Colon (tissue), 2 donors: Measurements from ENCODE around the gene PLEKHA3.
"Not testable (repeated sequence)": the region's sequence is repeated elsewhere in the genome, so short reads cannot be mapped to it uniquely, and the experiment has no call there.

Source experiments
- FAIRE-seq: peaks from 2 replicates; lab custom pipeline; 2012; peaks lifted over from hg19 to GRCh38; lab: Jason Lieb, UNC
- donor health status: control.
- donor health status: control.

The PLEKHA3 gene

DNA sequence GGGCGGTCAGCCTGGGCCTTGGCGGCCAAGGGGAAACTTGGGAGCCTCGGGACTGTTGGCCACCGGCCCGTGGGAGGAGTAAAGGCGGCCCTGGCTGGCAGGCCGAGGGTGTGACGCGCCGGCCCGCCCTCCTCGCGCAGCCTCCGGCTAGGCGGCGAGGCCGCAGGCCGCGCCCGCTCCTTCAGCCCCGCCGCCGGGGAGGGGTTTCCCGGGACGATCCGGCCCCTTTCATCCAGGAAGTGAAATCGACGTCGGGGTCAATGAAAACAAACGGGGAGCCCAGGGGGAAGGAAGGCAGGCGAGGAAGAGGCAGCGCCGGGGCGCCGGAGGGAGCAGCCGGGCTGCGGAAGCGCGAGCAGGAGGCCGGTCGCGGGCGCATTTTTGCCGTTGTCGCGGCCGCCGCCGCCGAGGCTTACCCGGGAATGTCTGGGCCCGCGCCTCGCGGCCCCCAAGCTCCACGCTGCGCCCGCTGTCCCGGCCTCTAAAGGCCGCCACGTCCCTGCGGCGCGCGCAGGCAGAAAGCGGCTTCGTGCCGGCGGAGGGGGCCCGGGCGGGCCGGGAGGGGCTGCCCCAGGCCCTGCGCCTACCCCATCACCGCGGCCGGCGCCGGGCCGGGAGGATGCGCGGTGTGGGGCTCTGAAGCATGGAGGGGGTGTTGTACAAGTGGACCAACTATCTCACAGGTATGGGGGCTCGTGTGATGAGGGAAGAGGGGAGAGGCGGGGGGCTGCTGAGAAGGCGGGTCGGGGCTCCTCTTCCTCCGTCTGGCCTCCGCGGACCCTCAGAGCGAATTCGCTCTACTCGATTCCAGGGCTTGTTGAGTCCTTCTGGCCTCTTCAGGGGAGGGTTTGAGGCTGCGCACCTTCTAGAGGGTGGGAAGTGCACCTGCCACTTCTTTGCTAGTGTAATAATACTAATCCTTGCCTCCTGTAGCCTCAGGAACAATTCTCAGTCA, at the start of gene PLEKHA3:
Gene PLEKHA3 (plus strand): TSS at position 231 of the 955 bp plus-strand sequence. CDS start 413 bp downstream, at position 644.
- FAIRE-seq = no peak

- no peak for FAIRE-seq
These were observed 43.6 kb upstream of the PLEKHA3 start for GRCh38 chr2:178436662-178437061.

- FAIRE-seq = no peak
These were observed 38.8 kb upstream of the PLEKHA3 start for GRCh38 chr2:178441426-178441825.

- no peak for FAIRE-seq
These were observed 31.1 kb upstream of the PLEKHA3 start for GRCh38 chr2:178448968-178449661.

DNA sequence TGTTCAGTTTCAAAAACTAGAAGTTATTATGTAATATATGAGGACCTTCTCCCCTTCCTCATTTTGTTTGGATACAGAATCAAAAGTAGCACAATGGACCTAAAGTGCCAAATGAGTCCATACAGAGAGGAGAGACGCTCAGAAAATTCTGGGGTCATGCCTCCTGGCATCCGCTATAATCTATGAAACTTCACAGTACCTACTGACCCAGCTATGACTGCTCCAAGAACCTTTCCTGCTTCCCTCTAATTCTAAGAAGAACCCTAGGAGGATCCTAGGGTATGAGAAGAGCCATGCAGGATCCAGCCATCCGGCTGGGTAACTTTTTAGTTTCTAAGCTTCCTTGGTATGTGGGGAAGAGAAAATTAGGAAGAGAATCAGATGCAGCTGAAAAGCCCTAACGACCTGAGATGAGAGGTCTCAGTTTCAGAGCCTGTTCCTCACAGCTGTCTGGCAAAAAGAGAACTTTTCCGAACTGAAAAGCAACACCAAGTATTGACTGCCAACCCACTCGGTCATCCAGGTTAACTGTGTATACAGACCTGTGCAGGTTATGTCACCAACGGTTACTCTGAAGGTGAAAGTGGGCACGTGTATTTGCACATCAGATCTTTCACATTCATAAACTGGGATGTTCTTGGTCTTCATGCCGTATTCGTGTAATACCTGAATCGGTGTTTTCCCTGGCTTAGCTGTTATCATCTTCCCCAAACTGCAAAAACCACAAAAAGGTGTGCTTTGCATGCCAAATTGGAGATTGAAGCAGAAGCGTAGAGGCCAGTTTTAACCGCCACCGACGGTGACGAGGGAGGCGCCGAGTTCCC, 30.3 kb upstream of the PLEKHA3 start:
- no peak for FAIRE-seq

GRCh38 chr2:178450524-178450773, 29.8 kb upstream of the PLEKHA3 start:
- no peak for FAIRE-seq

DNA sequence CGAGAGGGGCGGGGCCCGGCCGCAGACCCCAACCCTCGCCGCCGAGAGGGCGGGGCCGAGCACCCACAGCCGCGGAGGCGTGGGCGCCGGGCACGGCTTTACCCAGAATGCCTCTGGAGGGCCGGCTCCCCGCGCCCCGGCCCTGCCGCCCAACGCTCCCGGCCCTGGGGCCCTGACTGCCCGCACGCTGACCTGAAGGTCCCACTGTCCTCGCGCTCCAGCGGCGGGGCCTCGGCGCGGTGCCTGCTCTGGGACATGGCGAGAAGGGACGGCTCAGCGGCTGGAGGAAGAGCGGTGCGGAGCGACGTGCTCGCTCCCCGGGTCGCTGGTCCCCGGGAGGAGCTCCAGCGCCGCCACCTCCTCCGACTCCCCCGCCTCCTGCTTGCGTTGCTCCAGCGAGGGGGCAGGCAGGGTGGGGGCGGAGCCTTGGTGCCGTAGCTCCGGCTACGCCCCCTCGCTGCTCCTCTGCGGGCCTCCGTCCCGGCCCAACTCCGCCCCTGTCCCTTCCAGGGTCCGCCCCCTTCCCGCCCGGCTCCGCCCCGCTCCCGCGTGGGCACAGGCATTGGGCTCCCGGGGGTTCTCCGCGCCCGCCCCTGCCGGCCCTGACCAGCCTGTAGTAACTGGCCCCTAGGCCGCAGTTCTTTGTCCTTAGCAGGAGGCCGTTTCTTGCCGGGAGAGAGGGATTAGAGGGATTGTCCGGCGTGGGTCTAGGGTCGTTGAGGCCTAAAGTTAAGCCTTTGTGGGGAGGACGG, 29.3 kb upstream of the PLEKHA3 start, which contains the start of the genes PJVK and PRKRA:
Gene PJVK (plus strand): TSS at position 605 of the 752 bp plus-strand sequence. CDS start 2,032 bp downstream, outside the sequence.
Gene PRKRA (minus strand): TSS at position 402 of the 752 bp plus-strand sequence. CDS start 145 bp downstream, at position 257.
- FAIRE-seq = no peak

- no peak for FAIRE-seq
These were observed 27.9 kb upstream of the PLEKHA3 start for GRCh38 chr2:178452334-178452733.

- FAIRE-seq = no peak
These were observed 27.4 kb upstream of the PLEKHA3 start for GRCh38 chr2:178452870-178453269.

DNA sequence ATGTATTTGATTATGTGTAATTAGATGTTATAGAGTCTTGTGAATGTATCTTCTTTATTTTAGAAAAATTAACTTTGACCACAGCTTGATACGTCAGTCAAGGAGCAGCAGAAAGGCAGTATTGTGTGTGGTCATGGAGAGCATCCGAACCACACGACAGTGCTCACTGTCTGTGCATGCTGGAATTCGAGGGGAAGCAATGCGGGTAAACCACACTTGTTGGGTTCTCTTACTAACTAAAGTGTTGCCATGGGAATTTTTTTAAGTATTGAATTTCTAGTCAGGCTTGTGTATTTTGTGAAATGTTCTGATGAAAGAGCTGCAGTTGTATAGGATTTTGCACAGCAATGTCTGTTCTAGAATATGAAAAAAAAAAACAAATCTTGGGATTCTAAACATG, 24.3 kb upstream of the PLEKHA3 start:
- no peak for FAIRE-seq

GRCh38 chr2:178457390-178457886, 22.8 kb upstream of the PLEKHA3 start:
- FAIRE-seq = no peak

DNA sequence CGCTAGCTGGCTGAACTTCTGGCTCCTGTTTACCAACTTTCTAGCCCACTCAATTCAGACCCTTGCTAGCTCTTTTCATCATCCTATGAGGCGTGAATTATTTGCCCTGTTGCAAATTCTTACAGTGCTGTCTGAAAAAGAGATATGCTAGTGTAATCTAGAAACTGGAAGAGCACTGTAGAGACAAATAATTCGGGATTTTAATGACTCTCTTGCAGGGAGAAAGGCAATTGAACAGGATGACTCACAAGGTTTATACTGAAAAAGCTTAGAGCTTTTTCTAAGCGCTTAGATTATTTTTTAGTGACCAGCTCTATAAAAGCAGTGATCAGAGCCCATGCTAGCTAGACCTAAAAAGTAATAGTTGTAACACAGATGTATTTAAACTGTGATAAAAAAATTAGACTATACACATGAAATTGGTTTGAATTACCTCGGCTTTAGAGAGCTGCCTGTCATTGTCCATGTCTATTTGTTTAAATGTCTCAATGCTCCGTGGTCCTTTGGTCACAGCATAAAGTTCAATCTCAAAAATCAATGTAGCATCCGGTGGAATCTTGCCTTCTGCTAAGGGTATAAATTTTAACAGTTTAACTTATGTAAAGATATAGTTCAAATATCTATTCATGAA, 10.9 kb upstream of the PLEKHA3 start:
- FAIRE-seq = no peak

DNA sequence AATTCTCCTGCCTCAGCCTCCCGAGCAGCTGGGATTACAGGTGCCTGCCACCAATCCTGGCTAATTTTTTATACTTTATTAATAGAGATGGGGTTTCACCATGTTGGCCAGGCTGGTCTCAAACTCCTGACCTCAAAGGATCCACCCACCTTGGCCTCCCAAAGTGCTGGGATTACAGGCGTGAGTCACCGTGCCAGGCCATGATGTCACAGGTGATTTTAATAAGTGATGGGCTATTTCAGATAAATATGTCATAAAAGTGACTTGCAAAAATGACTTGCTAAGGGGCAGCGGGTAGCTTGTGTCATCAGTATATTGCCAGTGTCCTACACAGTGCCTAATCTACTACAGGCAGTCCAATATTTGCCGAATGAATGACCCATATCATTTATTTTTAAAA, 8.9 kb upstream of the PLEKHA3 start:
- not testable (repeated sequence) for FAIRE-seq

- FAIRE-seq = no peak
These were observed 6.9 kb upstream of the PLEKHA3 start for GRCh38 chr2:178473373-178473772.

- no peak for FAIRE-seq
These were observed 6.3 kb upstream of the PLEKHA3 start for GRCh38 chr2:178473931-178474330.

GRCh38 chr2:178474560-178474959, 5.7 kb upstream of the PLEKHA3 start:
- no peak for FAIRE-seq

DNA sequence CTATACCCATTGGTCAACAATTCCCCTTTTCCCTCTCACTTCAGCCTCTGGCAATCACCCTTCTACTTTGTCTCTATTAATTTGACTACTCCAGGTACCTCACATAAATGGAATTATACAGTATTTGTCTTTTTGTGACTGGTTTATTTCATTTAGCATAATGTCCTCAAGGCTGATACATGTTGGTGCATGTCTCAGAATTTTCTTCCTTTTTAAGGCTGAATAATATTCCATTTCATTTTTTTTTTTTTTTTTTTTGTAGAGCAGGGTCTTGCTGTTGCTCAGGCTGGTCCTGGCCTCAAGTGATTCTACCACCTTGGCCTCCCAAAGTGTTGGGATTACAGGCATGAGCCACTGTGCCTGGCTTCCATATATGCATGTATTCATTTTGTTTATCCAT, 3.8 kb upstream of the PLEKHA3 start:
- FAIRE-seq = no peak

DNA sequence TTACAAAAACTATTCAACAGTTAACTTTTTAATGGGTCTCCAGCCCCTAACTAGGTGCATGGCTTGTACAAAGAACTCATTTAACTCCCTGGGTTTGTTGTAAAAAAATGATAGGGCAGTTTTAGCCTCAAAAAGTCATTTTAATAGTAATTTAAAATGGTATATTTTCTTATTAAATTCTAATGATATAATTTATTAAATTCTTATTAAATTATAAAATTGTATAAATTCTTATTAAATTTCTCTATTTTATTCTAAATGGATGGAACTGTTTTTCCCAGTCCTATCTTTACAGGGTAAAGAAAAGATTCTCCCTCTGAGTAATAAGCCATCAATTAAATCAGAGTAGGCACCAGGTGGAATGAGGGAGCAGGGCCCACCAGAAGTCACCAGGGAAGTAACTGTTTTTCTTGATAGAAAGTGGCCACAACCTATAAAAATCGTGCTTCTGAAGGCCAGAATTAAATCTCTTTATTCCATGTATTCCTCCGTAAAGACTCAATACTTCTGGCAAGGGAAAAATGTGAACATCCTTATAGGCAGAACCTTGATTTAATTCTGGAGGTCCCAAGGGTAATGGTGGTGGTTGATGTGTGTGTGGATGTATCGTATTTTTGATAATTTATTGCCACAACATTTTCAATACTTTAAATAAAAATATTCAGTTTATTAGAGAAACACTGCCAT, 2.7 kb upstream of the PLEKHA3 start:
- FAIRE-seq = no peak

GRCh38 chr2:178478130-178478438, 2.2 kb upstream of the PLEKHA3 start:
- FAIRE-seq = no peak

DNA sequence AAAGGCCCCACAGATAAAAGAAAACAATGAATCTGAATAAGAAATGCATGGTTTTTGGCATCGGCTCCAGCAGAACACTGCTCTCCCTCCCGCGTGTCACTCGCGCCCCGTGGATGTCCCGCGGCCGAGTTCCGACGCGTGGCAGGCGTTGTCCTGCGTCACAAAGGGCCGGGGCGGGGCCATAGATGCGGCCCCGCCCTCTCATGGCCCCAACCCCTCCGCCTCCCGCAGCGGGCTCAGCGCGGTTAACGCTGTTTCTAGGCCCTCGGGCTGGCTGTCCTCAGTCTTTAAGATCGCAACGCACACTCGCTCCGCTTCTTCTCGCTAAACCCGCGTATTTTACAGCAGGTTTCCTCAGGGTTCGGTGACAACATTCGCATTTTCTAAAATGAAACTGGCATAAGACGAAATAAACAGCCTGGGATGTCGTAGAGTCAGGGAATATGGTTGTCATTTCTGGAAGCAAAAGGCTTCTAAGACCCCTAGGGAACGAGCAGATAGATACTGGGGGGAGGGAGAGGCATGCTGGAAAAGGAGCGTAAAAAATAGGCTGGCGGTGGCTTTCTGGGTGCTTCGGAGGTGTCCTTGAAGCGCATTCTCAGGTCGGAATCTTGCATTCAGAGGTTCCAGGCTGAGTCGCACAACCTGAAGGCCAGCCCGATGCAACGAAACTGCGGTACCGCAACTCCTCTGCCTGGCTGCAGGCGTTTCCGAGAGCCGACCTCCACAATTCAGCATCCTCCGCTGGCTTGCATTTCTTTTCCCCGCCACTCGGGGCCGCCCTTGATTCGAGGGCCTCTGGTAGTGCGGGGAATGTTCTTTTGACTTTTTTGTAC, 1.6 kb upstream of the PLEKHA3 start, which contains the start of gene FKBP7:
Gene FKBP7 (minus strand): TSS at position 162 of the 836 bp plus-strand sequence. CDS start 101 bp downstream, at position 61.
- FAIRE-seq = no peak
